LNCAP (cell line): ENCODE data around the gene VTCN1.

Source experiments
- CTCF ChIP-seq: fragments of 450-650 bp; IDR thresholded peaks from 2 replicates; pipeline ENCODE4 v1.5.1; 2017; ENCODE audit warnings: mild to moderate bottlenecking

VTCN1 gene

DNA sequence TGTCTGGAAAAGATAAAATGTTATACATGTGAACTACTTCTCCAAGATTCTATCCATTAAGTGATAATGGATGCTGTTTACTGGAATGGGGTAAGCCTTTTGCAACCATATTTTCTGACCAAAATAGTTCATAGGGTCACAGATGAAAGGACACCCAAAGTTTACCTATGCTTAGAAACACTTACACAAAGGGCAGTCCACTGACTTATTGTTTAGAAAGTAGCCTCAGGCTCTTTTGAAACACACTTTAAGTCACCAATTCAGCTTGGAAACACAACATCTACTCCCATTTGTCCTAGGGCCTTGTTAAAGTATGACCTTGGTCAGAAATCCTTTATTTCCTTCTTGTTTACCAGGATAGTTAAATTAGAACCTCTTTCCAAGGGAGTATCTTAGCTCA, 28.7 kb upstream of the VTCN1 start:
- TF ChIP-seq CTCF, result no peak

- no peak for TF ChIP-seq CTCF
These were observed 27.1 kb upstream of the VTCN1 start for GRCh38 chr1:117237726-117238381.

- no peak for TF ChIP-seq CTCF
These were observed 25.2 kb upstream of the VTCN1 start for GRCh38 chr1:117235863-117236465.

DNA sequence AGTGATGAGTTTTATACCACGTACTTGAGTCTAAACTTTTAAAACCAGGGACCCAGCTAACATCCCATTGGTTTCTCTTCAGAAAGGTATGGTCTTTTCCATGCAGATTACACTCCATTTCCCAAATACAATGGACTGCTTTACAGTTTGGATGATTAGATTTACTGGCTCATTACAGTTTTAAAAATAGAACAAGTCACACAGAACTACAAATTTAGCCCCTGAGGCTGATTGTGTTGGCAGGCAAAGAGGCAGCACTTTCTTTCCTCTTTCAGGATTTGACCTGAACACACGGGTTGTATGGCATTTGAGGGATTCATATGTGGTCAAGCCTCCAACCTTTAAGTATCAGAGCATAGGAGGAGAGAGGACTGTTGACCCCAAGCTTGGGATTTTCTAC, 21.8 kb upstream of the VTCN1 start:
- no peak for TF ChIP-seq CTCF

GRCh38 chr1:117231748-117232373, 21.1 kb upstream of the VTCN1 start:
- no peak for TF ChIP-seq CTCF

GRCh38 chr1:117231312-117231711, 20.6 kb upstream of the VTCN1 start:
- no peak for TF ChIP-seq CTCF

GRCh38 chr1:117229217-117229616, 18.5 kb upstream of the VTCN1 start:
- TF ChIP-seq CTCF, result no peak
